K562 (cell line): ENCODE results near the gene SH3YL1. TPM values are rescaled to one million over a fixed set of nuclear protein-coding genes. Genes with fewer than 3 reads are reported as not detected.

Experiments used
- ATAC-seq: fragments of 200-7000 bp; cut with Tn5 transposase; 3 replicates; pipeline ENCODE4 v1.9.1; 2020; ENCODE audit warnings: moderate library complexity
- BruUV-seq: library from RNA; stranded (reverse); fragments of 400-500 nt; replicated peaks from 2 replicates; lab custom pipeline; 2021; lab: Mats Ljungman, UMichigan
- CTCF ChIA-PET: fragments of 300-600 bp; formaldehyde crosslinking; extraction: SDS; loops from one replicate; lab custom pipeline; 2021; ENCODE audit warnings: low intra/inter-chr PET ratio; lab: Yijun Ruan, JAX
- POLR2A ChIA-PET: fragments of 300-600, 350-650 bp; sonication (Branson Sonifier 250); formaldehyde crosslinking; extraction: SDS; loops from one replicate; lab custom pipeline; 2021; ENCODE audit warnings: antibody characterized with exemption, inconsistent platforms; lab: Yijun Ruan, JAX
- DNase-seq, 4 experiments: peaks; one replicate each; pipeline versions ENCODE4 v3.0.0 to v3.0.0-alpha.2; 2011 to 2018; ENCODE audit warnings: low spot score in 3 of 4, mixed read lengths in 3 of 4; ENCODE audit errors: extremely low read depth in 1 of 4
- FAIRE-seq: peaks from 2 replicates; lab custom pipeline; 2011; peaks lifted over from hg19 to GRCh38; lab: Jason Lieb, UNC
- H2AFZ ChIP-seq: 2 replicates; pipeline ENCODE4 v1.6.0; 2011; ENCODE audit warnings: low read depth, low read length, control low read depth, inconsistent platforms
- H3K27ac ChIP-seq: fragments of 200-600 bp; 3 replicates; pipeline ENCODE4 v1.8.0; 2011; ENCODE audit warnings: low read depth, mild to moderate bottlenecking, control low read depth, inconsistent platforms, low read length, moderate library complexity, mixed read lengths; ENCODE audit errors: extremely low read depth
- H3K27me3 ChIP-seq, 2 experiments: fragments of 300-600 bp in 1 of 2; 2 replicates in 1 of 2; 3 replicates in 1 of 2; pipeline versions ENCODE4 v1.6.0 to v1.8.0; 2011; ENCODE audit warnings: inconsistent platforms in 2 of 2, low read length in 2 of 2, mild to moderate bottlenecking in 1 of 2, mixed read lengths in 1 of 2, moderate library complexity in 1 of 2; ENCODE audit not compliant: control insufficient read depth in 2 of 2, insufficient read depth in 2 of 2
- H3K36me3 ChIP-seq: fragments of 300-600 bp; 3 replicates; pipeline ENCODE4 v1.8.0; 2011; ENCODE audit warnings: mild to moderate bottlenecking, low read length, inconsistent platforms; ENCODE audit not compliant: control insufficient read depth, insufficient read depth
- H3K4me1 ChIP-seq, 2 experiments: fragments of 200-600 bp in 1 of 2; replicated peaks in 1 of 2; 2 replicates in 1 of 2; 3 replicates in 1 of 2; pipeline versions ENCODE4 v1.5.1 to v1.8.0; 2011; ENCODE audit warnings: inconsistent platforms in 2 of 2, low read length in 2 of 2, mild to moderate bottlenecking in 1 of 2, mixed read lengths in 1 of 2, moderate library complexity in 1 of 2; ENCODE audit not compliant: control insufficient read depth in 2 of 2, insufficient read depth in 2 of 2
- H3K4me2 ChIP-seq: 2 replicates; pipeline ENCODE4 v1.6.1; 2011; ENCODE audit warnings: low read length, control low read depth, inconsistent platforms, mixed read lengths; ENCODE audit not compliant: insufficient read depth
- H3K4me3 ChIP-seq: fragments of 200-600 bp; sonication (generic), shearing (Covaris generic); 2 replicates; pipeline ENCODE4 v1.5.1; 2016; ENCODE audit warnings: control low read depth, inconsistent platforms
- H3K79me2 ChIP-seq: fragments of 200-600 bp; 3 replicates; pipeline ENCODE4 v1.8.0; 2011; ENCODE audit warnings: low read length, inconsistent platforms; ENCODE audit not compliant: control insufficient read depth, insufficient read depth
- H3K9ac ChIP-seq, 2 experiments: 2 replicates each; pipeline versions ENCODE4 v1.6.0 to v1.6.1; 2011; ENCODE audit warnings: low read depth in 2 of 2, low read length in 2 of 2, control low read depth in 1 of 2, inconsistent platforms in 1 of 2, mild to moderate bottlenecking in 1 of 2, mixed read lengths in 1 of 2; ENCODE audit not compliant: insufficient read depth in 1 of 2
- H3K9me1 ChIP-seq: one replicate; pipeline ENCODE4 v1.6.0; 2011; ENCODE audit warnings: inconsistent platforms, mild to moderate bottlenecking, low read length, moderate library complexity; ENCODE audit not compliant: control insufficient read depth, insufficient read depth
- H3K9me3 ChIP-seq: replicated peaks from 2 replicates; pipeline ENCODE4 v1.5.1; 2011; ENCODE audit warnings: low read depth, low read length, inconsistent platforms; ENCODE audit not compliant: control insufficient read depth, insufficient read depth
- H4K20me1 ChIP-seq: replicated peaks from 2 replicates; pipeline ENCODE4 v1.6.1; 2011; ENCODE audit warnings: low read length, inconsistent platforms, mixed read lengths; ENCODE audit not compliant: control insufficient read depth, insufficient read depth
- CEBPB ChIP-seq: fragments of 450-650 bp; IDR thresholded peaks from 2 replicates; pipeline ENCODE4 v1.6.1; 2016; ENCODE audit warnings: missing genetic modification characterization, missing compliant biosample characterization
- CEBPG ChIP-seq, 3 experiments: fragments of 200-800 bp in 1 of 3; sonication (Bioruptor generic) in 1 of 3; sonication (generic) in 1 of 3; formaldehyde crosslinking in 1 of 3; IDR thresholded peaks in 2 of 3; conservative IDR thresholded peaks in 1 of 3; 2 replicates each; pipeline versions ENCODE4 v1.6.1 to v1.8.0; 2016 to 2022; ENCODE audit warnings: missing compliant biosample characterization in 2 of 3, missing genetic modification characterization in 2 of 3, mild to moderate bottlenecking in 1 of 3, missing genetic modification reagents in 1 of 3
- NFE2 ChIP-seq: IDR thresholded peaks from 2 replicates; pipeline ENCODE4 v1.6.1; 2014; ENCODE audit warnings: antibody characterized with exemption, low read depth
- NR2C2 ChIP-seq, 2 experiments: fragments of 200-800 bp in 1 of 2; sonication (Bioruptor generic) in 1 of 2; sonication (generic) in 1 of 2; formaldehyde crosslinking in 1 of 2; IDR thresholded peaks; 2 replicates each; pipeline versions ENCODE4 v1.6.1 to v1.8.0; 2016 to 2022; ENCODE audit warnings: mild to moderate bottlenecking in 1 of 2, missing compliant biosample characterization in 1 of 2, missing genetic modification characterization in 1 of 2, missing genetic modification reagents in 1 of 2
- SRSF3 ChIP-seq: fragments of 200-400 bp; formaldehyde crosslinking; IDR thresholded peaks from 2 replicates; pipeline ENCODE4 v1.6.1; 2016; ENCODE audit warnings: mild to moderate bottlenecking, low read length, moderate library complexity; ENCODE audit not compliant: insufficient read depth
- ZNF79 ChIP-seq: fragments of 250-450 bp; sonication (Bioruptor Pico); IDR thresholded peaks from 2 replicates; pipeline ENCODE4 v1.4.0; 2020; ENCODE audit warnings: low read depth, mild to moderate bottlenecking, moderate library complexity
- WGBS: fragments of 100-300 bp; shearing (Covaris generic); methylation state at CpG from one replicate; pipeline ENCODE4 v1.1.6; 2016; ENCODE audit warnings: low coverage, mixed read lengths; ENCODE audit not compliant: insufficient coverage; ENCODE audit errors: missing lambda C conversion rate; 5-methylcytosine and 5-hydroxymethylcytosine counted together
- in situ Hi-C: fragments of 300-500 bp; cut with MboI; formaldehyde crosslinking; loops from 4 replicates; pipeline ENCODE4 v1.15.0; 2018; ENCODE audit warnings: inconsistent platforms, mixed read lengths
- intact Hi-C: fragments of 100-400 bp; cut with micrococcal nuclease; formaldehyde crosslinking; loops from 2 replicates; pipeline ENCODE4 v1.14.2; 2022
- polyA plus RNA-seq, 8 experiments: library from polyadenylated mRNA; depleted of rRNA in 4 of 8; stranded (reverse) in 5 of 8; unstranded in 3 of 8; fragments of >200 nt; fragmentation: Nextera tagmentation in 2 of 8; fragmentation: Illumina TruSeq in 1 of 8; extraction: Ambion mirVana in 2 of 8; extraction: Trizol in 1 of 8; gene quantifications; 2 replicates each; pipeline versions ENCODE4 v1.2.1 to v1.2.3, GENCODE V29; 2011 to 2014; ENCODE audit warnings: inconsistent platforms in 1 of 8, missing spikeins in 1 of 8
- total RNA-seq, 7 experiments: library from RNA; depleted of rRNA in 6 of 7; stranded (reverse); fragments of >200 nt in 6 of 7; fragmentation: Illumina TruSeq in 2 of 7; extraction: Trizol in 2 of 7; gene quantifications; 2 replicates each; pipeline versions ENCODE4 v1.2.1 to v1.2.3, GENCODE V29; 2011 to 2021; ENCODE audit warnings: low replicate concordance in 1 of 7
- TF ChIP-seq, protein P1 (sequence below), 2 experiments: fragments of 450-650 bp; IDR thresholded peaks; 2 replicates each; pipeline ENCODE4 v1.6.1; 2016; ENCODE audit warnings: mild to moderate bottlenecking in 2 of 2, borderline replicate concordance in 1 of 2, low read depth in 1 of 2, moderate library complexity in 1 of 2

The SH3YL1 gene
- total and polyA plus RNA-seq, 9 of the 15 experiments (the other 6 are each of a cell fraction or from before 2014, with no cell fraction given) = 3.9 to 7.8 (median 5.3) TPM

DNA sequence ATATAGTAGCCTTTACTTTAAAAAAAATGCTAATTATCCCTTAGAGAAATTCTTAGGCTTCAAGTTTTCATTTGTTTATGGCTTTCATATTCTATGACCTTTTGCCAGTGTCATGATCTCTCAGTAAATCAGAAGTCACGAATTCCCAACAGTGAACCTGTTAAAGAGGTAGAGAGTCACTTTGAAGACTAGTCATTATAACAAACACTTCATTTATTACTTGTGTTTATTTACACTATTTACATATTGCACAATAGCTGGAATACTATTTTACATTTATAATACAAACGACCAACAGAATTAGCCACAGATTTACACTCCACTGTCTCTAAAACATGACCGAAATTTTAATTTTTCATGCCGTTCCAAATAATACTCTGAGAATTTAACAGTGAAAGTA, 15.5 kb upstream of the SH3YL1 start:
- no peak for ATAC-seq
- no peak overlapping the region for H3K4me3 ChIP-seq
- no peak overlapping the region for H2AFZ ChIP-seq
- intact Hi-C loops = no loop called here
- TF ChIP-seq NFE2 (no peak), NR2C2 (CRISPR knock-in tag; IDR thresholded peaks at IDR 0.05) (no peak), NR2C2 (tag; IDR thresholded peaks at IDR 0.05) (no peak), SRSF3 (no peak), ZNF79 (CRISPR knock-in tag) (no peak), CEBPG (CRISPR knock-in tag; IDR thresholded peaks at IDR 0.05) (no peak), CEBPG (tag; conservative IDR thresholded peaks at IDR 0.05 in 1 of 2, IDR thresholded peaks at IDR 0.05 in 1 of 2) (peak; percentile 47 to 87; a peak in 3 of 4 replicates), CEBPB (tag) (peak; percentile 72)
- TF ChIP-seq, protein P1, sequence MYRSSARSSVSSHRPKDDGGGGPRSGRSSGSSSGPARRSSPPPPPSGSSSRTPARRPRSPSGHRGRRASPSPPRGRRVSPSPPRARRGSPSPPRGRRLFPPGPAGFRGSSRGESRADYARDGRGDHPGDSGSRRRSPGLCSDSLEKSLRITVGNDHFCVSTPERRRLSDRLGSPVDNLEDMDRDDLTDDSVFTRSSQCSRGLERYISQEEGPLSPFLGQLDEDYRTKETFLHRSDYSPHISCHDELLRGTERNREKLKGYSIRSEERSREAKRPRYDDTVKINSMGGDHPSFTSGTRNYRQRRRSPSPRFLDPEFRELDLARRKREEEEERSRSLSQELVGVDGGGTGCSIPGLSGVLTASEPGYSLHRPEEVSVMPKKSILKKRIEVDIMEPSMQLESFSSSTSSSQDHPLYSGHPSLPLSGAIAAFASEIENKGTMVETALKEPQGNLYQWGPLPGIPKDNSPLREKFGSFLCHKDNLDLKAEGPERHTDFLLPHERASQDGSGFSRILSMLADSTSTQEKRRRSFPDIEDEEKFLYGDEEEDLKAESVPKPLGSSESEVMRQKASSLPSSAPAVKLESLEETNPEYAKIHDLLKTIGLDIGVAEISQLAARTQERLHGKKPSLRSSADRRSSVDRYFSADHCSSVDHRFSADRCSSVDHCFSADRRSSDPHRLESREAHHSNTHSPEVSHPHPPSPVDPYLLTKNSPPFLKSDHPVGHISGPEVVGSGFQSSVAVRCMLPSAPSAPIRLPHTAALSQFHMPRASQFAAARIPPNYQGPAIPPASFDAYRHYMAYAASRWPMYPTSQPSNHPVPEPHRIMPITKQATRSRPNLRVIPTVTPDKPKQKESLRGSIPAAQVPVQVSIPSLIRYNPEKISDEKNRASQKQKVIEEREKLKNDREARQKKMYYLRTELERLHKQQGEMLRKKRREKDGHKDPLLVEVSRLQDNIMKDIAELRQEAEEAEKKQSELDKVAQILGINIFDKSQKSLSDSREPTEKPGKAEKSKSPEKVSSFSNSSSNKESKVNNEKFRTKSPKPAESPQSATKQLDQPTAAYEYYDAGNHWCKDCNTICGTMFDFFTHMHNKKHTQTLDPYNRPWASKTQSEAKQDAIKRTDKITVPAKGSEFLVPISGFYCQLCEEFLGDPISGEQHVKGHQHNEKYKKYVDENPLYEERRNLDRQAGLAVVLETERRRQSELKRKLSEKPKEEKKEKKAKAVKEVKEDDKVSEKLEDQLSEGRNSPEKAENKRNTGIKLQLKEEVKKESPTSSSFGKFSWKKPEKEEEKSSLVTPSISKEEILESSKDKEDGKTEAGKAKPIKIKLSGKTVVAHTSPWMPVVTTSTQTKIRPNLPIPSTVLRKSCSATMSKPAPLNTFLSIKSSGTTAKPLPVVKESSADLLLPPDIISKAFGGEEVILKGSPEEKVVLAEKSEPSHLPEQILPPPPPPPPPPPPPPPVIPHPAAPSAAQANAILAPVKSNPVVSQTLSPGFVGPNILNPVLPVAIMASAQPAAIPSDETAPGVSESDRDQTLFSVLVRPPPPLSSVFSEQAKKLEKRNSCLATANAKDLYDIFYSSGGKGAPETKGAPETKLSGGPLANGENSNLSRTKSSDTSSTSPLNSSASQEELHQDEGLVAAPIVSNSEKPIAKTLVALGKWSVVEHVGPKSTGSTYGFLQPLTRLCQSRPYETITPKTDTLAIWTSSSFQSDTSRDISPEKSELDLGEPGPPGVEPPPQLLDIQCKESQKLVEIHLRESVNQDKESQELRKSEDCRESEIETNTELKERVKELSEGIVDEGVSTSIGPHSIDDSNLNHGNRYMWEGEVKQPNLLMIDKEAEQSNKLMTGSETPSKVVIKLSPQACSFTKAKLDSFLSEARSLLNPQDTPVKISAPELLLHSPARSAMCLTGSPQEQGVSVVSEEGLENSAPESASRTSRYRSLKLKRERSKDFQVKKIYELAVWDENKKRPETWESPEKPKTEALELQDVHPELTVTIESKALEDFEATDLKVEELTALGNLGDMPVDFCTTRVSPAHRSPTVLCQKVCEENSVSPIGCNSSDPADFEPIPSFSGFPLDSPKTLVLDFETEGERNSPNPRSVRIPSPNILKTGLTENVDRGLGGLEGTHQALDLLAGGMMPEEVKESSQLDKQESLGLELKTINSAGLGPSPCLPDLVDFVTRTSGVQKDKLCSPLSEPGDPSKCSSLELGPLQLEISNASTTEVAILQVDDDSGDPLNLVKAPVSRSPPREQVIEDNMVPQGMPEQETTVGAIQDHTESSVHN (IDR thresholded peaks at IDR 0.05; ENCODE audit: borderline replicate concordance in 1 of 2, low read depth in 1 of 2) = no peak
- TF ChIP-seq, all 486 proteins: peak for 2
- in situ Hi-C loops = no loop called here
- Histone ChIP-seq H3K4me2 (no peak overlapping the region), H4K20me1 (peaks cover 6% of the 10 kb centered on the region), H3K9ac (no peak overlapping the region), H3K4me1 (no peaks in the 10 kb centered on the region), H3K79me2 (peaks cover 20% of the 10 kb centered on the region), H3K36me3 (peaks cover 80% of the 10 kb centered on the region), H3K9me1 (no peaks in the 10 kb centered on the region), H3K9me3 (no peaks in the 10 kb centered on the region; the same call in 1 of the 2 replicates), H3K27ac (no peak overlapping the region), H3K27me3 (no peaks in the 10 kb centered on the region)
- BruUV-seq = no TSS peak
- 93% methylated on average over 4 of the region's 4 CpGs for WGBS
- ChIA-PET CTCF (no interaction called here), POLR2A (no interaction called here)
- FAIRE-seq = no peak
- no peak for DNase-seq
